K562 (cell line): Measurements from ENCODE around the gene CASR. TPM values are rescaled to one million over a fixed set of nuclear protein-coding genes. Genes with fewer than 3 reads are reported as not detected.

Experiments
- ATAC-seq: fragments of 200-7000 bp; cut with Tn5 transposase; 3 replicates; pipeline ENCODE4 v1.9.1; 2020; ENCODE audit warnings: moderate library complexity
- BruUV-seq: library from RNA; stranded (reverse); fragments of 400-500 nt; replicated peaks from 2 replicates; lab custom pipeline; 2021; lab: Mats Ljungman, UMichigan
- CTCF ChIA-PET: fragments of 300-600 bp; formaldehyde crosslinking; extraction: SDS; loops from one replicate; lab custom pipeline; 2021; ENCODE audit warnings: low intra/inter-chr PET ratio; lab: Yijun Ruan, JAX
- POLR2A ChIA-PET: fragments of 300-600, 350-650 bp; sonication (Branson Sonifier 250); formaldehyde crosslinking; extraction: SDS; loops from one replicate; lab custom pipeline; 2021; ENCODE audit warnings: antibody characterized with exemption, inconsistent platforms; lab: Yijun Ruan, JAX
- DNase-seq, 4 experiments: peaks; one replicate each; pipeline versions ENCODE4 v3.0.0 to v3.0.0-alpha.2; 2011 to 2018; ENCODE audit warnings: low spot score in 3 of 4, mixed read lengths in 3 of 4; ENCODE audit errors: extremely low read depth in 1 of 4
- FAIRE-seq: peaks from 2 replicates; lab custom pipeline; 2011; peaks lifted over from hg19 to GRCh38; lab: Jason Lieb, UNC
- H2AFZ ChIP-seq: 2 replicates; pipeline ENCODE4 v1.6.0; 2011; ENCODE audit warnings: low read depth, low read length, control low read depth, inconsistent platforms
- H3K27ac ChIP-seq: fragments of 200-600 bp; 3 replicates; pipeline ENCODE4 v1.8.0; 2011; ENCODE audit warnings: low read depth, mild to moderate bottlenecking, control low read depth, inconsistent platforms, low read length, moderate library complexity, mixed read lengths; ENCODE audit errors: extremely low read depth
- H3K27me3 ChIP-seq, 2 experiments: fragments of 300-600 bp in 1 of 2; 2 replicates in 1 of 2; 3 replicates in 1 of 2; pipeline versions ENCODE4 v1.6.0 to v1.8.0; 2011; ENCODE audit warnings: inconsistent platforms in 2 of 2, low read length in 2 of 2, mild to moderate bottlenecking in 1 of 2, mixed read lengths in 1 of 2, moderate library complexity in 1 of 2; ENCODE audit not compliant: control insufficient read depth in 2 of 2, insufficient read depth in 2 of 2
- H3K36me3 ChIP-seq: fragments of 300-600 bp; 3 replicates; pipeline ENCODE4 v1.8.0; 2011; ENCODE audit warnings: mild to moderate bottlenecking, low read length, inconsistent platforms; ENCODE audit not compliant: control insufficient read depth, insufficient read depth
- H3K4me1 ChIP-seq, 2 experiments: fragments of 200-600 bp in 1 of 2; replicated peaks in 1 of 2; 2 replicates in 1 of 2; 3 replicates in 1 of 2; pipeline versions ENCODE4 v1.5.1 to v1.8.0; 2011; ENCODE audit warnings: inconsistent platforms in 2 of 2, low read length in 2 of 2, mild to moderate bottlenecking in 1 of 2, mixed read lengths in 1 of 2, moderate library complexity in 1 of 2; ENCODE audit not compliant: control insufficient read depth in 2 of 2, insufficient read depth in 2 of 2
- H3K4me2 ChIP-seq: 2 replicates; pipeline ENCODE4 v1.6.1; 2011; ENCODE audit warnings: low read length, control low read depth, inconsistent platforms, mixed read lengths; ENCODE audit not compliant: insufficient read depth
- H3K4me3 ChIP-seq: fragments of 200-600 bp; sonication (generic), shearing (Covaris generic); 2 replicates; pipeline ENCODE4 v1.5.1; 2016; ENCODE audit warnings: control low read depth, inconsistent platforms
- H3K79me2 ChIP-seq: fragments of 200-600 bp; 3 replicates; pipeline ENCODE4 v1.8.0; 2011; ENCODE audit warnings: low read length, inconsistent platforms; ENCODE audit not compliant: control insufficient read depth, insufficient read depth
- H3K9ac ChIP-seq, 2 experiments: 2 replicates each; pipeline versions ENCODE4 v1.6.0 to v1.6.1; 2011; ENCODE audit warnings: low read depth in 2 of 2, low read length in 2 of 2, control low read depth in 1 of 2, inconsistent platforms in 1 of 2, mild to moderate bottlenecking in 1 of 2, mixed read lengths in 1 of 2; ENCODE audit not compliant: insufficient read depth in 1 of 2
- H3K9me1 ChIP-seq: one replicate; pipeline ENCODE4 v1.6.0; 2011; ENCODE audit warnings: inconsistent platforms, mild to moderate bottlenecking, low read length, moderate library complexity; ENCODE audit not compliant: control insufficient read depth, insufficient read depth
- H3K9me3 ChIP-seq: replicated peaks from 2 replicates; pipeline ENCODE4 v1.5.1; 2011; ENCODE audit warnings: low read depth, low read length, inconsistent platforms; ENCODE audit not compliant: control insufficient read depth, insufficient read depth
- H4K20me1 ChIP-seq: replicated peaks from 2 replicates; pipeline ENCODE4 v1.6.1; 2011; ENCODE audit warnings: low read length, inconsistent platforms, mixed read lengths; ENCODE audit not compliant: control insufficient read depth, insufficient read depth
- BCLAF1 ChIP-seq, 2 experiments: fragments of 450-650 bp in 1 of 2; IDR thresholded peaks; 2 replicates each; pipeline ENCODE4 v1.6.1; 2011 to 2017; ENCODE audit warnings: low read depth in 2 of 2, antibody characterized with exemption in 1 of 2, borderline replicate concordance in 1 of 2, low read length in 1 of 2, mild to moderate bottlenecking in 1 of 2, mixed read lengths in 1 of 2; ENCODE audit not compliant: control insufficient read depth in 1 of 2
- ESRRB ChIP-seq: fragments of 250-450 bp; sonication (Bioruptor Pico); IDR thresholded peaks from 2 replicates; pipeline ENCODE4 v1.5.0; 2020; ENCODE audit warnings: mild to moderate bottlenecking, moderate library complexity, borderline replicate concordance
- HES1 ChIP-seq: fragments of 450-650 bp; IDR thresholded peaks from 2 replicates; pipeline ENCODE4 v1.6.1; 2016; ENCODE audit warnings: low read depth, mild to moderate bottlenecking, moderate library complexity
- MXD1 ChIP-seq: fragments of 250-450 bp; sonication (Bioruptor Pico); IDR thresholded peaks from 2 replicates; pipeline ENCODE4 v1.8.0; 2021; ENCODE audit warnings: borderline replicate concordance, mild to moderate bottlenecking, moderate library complexity; ENCODE audit not compliant: poor library complexity, severe bottlenecking
- NELFE ChIP-seq: IDR thresholded peaks from 2 replicates; pipeline ENCODE4 v1.6.1; 2011; ENCODE audit warnings: mild to moderate bottlenecking; ENCODE audit not compliant: insufficient read depth, insufficient read length
- POLR2AphosphoS2 ChIP-seq: IDR thresholded peaks from 2 replicates; pipeline ENCODE4 v1.6.1; 2012; ENCODE audit warnings: low read length, improper control_type of control experiment
- RAD21 ChIP-seq, 2 experiments: fragments of 250-450 bp in 1 of 2; fragments of 450-650 bp in 1 of 2; sonication (Bioruptor Pico) in 1 of 2; formaldehyde crosslinking in 1 of 2; IDR thresholded peaks in 1 of 2; conservative IDR thresholded peaks in 1 of 2; 2 replicates each; pipeline versions ENCODE4 v1.4.0 to v1.8.0; 2020 to 2022; ENCODE audit warnings: mild to moderate bottlenecking in 2 of 2, moderate library complexity in 1 of 2
- RBM14 ChIP-seq: fragments of 200-400 bp; formaldehyde crosslinking; IDR thresholded peaks from 2 replicates; pipeline ENCODE4 v1.6.1; 2018; ENCODE audit warnings: low read depth, mild to moderate bottlenecking, low read length, moderate library complexity, borderline replicate concordance; ENCODE audit not compliant: insufficient read depth
- SIRT6 ChIP-seq: IDR thresholded peaks from one replicate; pipeline ENCODE4 v1.6.1; 2012; ENCODE audit warnings: low read depth, mild to moderate bottlenecking, control low read depth, inconsistent platforms, low read length, moderate library complexity
- ZFP36 ChIP-seq: fragments of 150-350 bp; IDR thresholded peaks from 2 replicates; pipeline ENCODE4 v1.6.1; 2018; ENCODE audit warnings: low read length, low read depth; ENCODE audit not compliant: partially characterized antibody
- ZNF133 ChIP-seq: fragments of 250-450 bp; sonication (Bioruptor Pico); IDR thresholded peaks from 2 replicates; pipeline ENCODE4 v1.4.0; 2020; ENCODE audit warnings: mild to moderate bottlenecking
- WGBS: fragments of 100-300 bp; shearing (Covaris generic); methylation state at CpG from one replicate; pipeline ENCODE4 v1.1.6; 2016; ENCODE audit warnings: low coverage, mixed read lengths; ENCODE audit not compliant: insufficient coverage; ENCODE audit errors: missing lambda C conversion rate; 5-methylcytosine and 5-hydroxymethylcytosine counted together
- in situ Hi-C: fragments of 300-500 bp; cut with MboI; formaldehyde crosslinking; loops from 4 replicates; pipeline ENCODE4 v1.15.0; 2018; ENCODE audit warnings: inconsistent platforms, mixed read lengths
- intact Hi-C: fragments of 100-400 bp; cut with micrococcal nuclease; formaldehyde crosslinking; loops from 2 replicates; pipeline ENCODE4 v1.14.2; 2022
- polyA plus RNA-seq, 8 experiments: library from polyadenylated mRNA; depleted of rRNA in 4 of 8; stranded (reverse) in 5 of 8; unstranded in 3 of 8; fragments of >200 nt; fragmentation: Nextera tagmentation in 2 of 8; fragmentation: Illumina TruSeq in 1 of 8; extraction: Ambion mirVana in 2 of 8; extraction: Trizol in 1 of 8; gene quantifications; 2 replicates each; pipeline versions ENCODE4 v1.2.1 to v1.2.3, GENCODE V29; 2011 to 2014; ENCODE audit warnings: inconsistent platforms in 1 of 8, missing spikeins in 1 of 8
- total RNA-seq, 7 experiments: library from RNA; depleted of rRNA in 6 of 7; stranded (reverse); fragments of >200 nt in 6 of 7; fragmentation: Illumina TruSeq in 2 of 7; extraction: Trizol in 2 of 7; gene quantifications; 2 replicates each; pipeline versions ENCODE4 v1.2.1 to v1.2.3, GENCODE V29; 2011 to 2021; ENCODE audit warnings: low replicate concordance in 1 of 7
- TF ChIP-seq, protein P1 (sequence below): fragments of 450-650 bp; IDR thresholded peaks from one replicate; pipeline ENCODE4 v1.6.1; 2018; ENCODE audit warnings: mild to moderate bottlenecking, moderate library complexity; ENCODE audit not compliant: partially characterized antibody

Gene CASR
- total and polyA plus RNA-seq, 9 of the 15 experiments (the other 6 are each of a cell fraction or from before 2014, with no cell fraction given) = not detected

- TF ChIP-seq RAD21 (CRISPR knock-in tag; conservative IDR thresholded peaks at IDR 0.05 in 1 of 2, IDR thresholded peaks at IDR 0.05 in 1 of 2) (no peak), ZNF133 (CRISPR knock-in tag) (no peak), NELFE (no peak)
These were observed 110.9 kb downstream of the CASR start (continued) for GRCh38 chr3:122294359-122294758.

GRCh38 chr3:122295266-122296062 lies 112.0 kb downstream of the CASR start:
- BruUV-seq = no TSS peak
- Histone ChIP-seq H3K4me2 (no peak overlapping the region), H3K27ac (no peak overlapping the region; the same call in 2 of the 3 replicates), H3K36me3 (no peaks in the 10 kb centered on the region), H3K4me1 (no peaks in the 10 kb centered on the region), H3K9me1 (no peaks in the 10 kb centered on the region), H3K79me2 (no peaks in the 10 kb centered on the region), H3K27me3 (no peaks in the 10 kb centered on the region; a peak in 1 of 5 replicates), H3K4me3 (no peak overlapping the region), H2AFZ (no peak overlapping the region), H3K9ac (no peak overlapping the region), H4K20me1 (no peaks in the 10 kb centered on the region), H3K9me3 (no peaks in the 10 kb centered on the region)
- POLR2A ChIA-PET = no interaction called here
- in situ Hi-C loops = no loop called here
- ATAC-seq = no peak
- WGBS = 16% methylated on average over 5 of the region's 5 CpGs
- intact Hi-C loops = no loop called here
- CTCF ChIA-PET = no interaction called here
- DNase-seq = no peak
- FAIRE-seq = no peak
- TF ChIP-seq MXD1 (CRISPR knock-in tag) (no peak), HES1 (no peak), BCLAF1 (IDR thresholded peaks at IDR 0.05; ENCODE audit: borderline replicate concordance in 1 of 2, control insufficient read depth in 1 of 2, low read depth in 2 of 2, low read length in 1 of 2) (no peak), RBM14 (no peak), ESRRB (CRISPR knock-in tag) (no peak), SIRT6 (no peak), ZFP36 (no peak), POLR2AphosphoS2 (no peak)
- TF ChIP-seq, protein P1, sequence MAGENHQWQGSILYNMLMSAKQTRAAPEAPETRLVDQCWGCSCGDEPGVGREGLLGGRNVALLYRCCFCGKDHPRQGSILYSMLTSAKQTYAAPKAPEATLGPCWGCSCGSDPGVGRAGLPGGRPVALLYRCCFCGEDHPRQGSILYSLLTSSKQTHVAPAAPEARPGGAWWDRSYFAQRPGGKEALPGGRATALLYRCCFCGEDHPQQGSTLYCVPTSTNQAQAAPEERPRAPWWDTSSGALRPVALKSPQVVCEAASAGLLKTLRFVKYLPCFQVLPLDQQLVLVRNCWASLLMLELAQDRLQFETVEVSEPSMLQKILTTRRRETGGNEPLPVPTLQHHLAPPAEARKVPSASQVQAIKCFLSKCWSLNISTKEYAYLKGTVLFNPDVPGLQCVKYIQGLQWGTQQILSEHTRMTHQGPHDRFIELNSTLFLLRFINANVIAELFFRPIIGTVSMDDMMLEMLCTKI = no peak
